ENCODE results near the gene KIAA1217. TPM values are rescaled to one million over a fixed set of nuclear protein-coding genes. Genes with fewer than 3 reads are reported as not detected.

KIAA1217 gene
- total RNA-seq, 4 donors from 2014 or later = 12.7 to 156 (median 34.8) TPM

DNA sequence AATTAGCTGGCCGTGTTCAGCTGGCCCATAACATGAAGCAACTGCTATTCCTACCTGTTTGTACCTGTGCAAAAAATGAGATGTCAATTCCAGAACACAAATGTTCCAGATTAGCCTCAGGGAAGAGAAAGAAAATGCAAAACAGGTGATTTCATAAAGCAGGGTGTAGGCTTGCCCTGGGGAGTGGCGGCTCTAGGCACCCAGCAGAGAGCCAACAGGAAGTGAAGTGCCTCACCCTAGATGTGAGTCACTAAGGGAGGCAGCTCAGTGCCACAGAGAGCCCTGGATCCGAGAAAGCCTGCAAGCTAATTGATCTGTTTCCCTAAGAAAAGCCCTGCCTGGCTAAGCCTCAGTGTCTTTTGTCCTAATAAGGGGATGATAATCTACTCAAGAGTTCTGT, 274.8 kb downstream of the KIAA1217 start:
- DNase-seq (ENCODE audit: low spot score) (no peak), ATAC-seq (ENCODE audit: low FRiP score) (peak; percentile 93)
- TF ChIP-seq, protein P1, sequence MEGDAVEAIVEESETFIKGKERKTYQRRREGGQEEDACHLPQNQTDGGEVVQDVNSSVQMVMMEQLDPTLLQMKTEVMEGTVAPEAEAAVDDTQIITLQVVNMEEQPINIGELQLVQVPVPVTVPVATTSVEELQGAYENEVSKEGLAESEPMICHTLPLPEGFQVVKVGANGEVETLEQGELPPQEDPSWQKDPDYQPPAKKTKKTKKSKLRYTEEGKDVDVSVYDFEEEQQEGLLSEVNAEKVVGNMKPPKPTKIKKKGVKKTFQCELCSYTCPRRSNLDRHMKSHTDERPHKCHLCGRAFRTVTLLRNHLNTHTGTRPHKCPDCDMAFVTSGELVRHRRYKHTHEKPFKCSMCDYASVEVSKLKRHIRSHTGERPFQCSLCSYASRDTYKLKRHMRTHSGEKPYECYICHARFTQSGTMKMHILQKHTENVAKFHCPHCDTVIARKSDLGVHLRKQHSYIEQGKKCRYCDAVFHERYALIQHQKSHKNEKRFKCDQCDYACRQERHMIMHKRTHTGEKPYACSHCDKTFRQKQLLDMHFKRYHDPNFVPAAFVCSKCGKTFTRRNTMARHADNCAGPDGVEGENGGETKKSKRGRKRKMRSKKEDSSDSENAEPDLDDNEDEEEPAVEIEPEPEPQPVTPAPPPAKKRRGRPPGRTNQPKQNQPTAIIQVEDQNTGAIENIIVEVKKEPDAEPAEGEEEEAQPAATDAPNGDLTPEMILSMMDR (IDR thresholded peaks at IDR 0.05) = no peak

DNA sequence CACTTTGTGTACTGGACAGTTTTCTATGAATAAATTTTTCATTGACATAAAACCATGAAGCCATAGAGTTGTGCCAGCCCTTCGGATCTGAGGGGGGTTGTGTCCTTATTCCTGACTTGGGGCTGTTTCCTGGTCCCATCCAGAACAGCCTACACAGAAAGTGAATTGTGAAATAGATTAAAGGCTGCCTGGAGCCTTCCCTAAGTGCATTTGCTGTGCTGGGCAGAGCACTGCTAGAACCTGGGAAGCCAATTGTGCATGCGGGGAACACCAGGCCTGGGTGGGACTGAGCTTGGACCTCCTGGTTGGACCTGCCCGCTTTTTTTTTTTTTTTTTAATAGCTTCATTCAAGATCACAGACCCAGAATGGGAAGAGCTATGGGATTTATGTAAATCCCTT, 275.8 kb downstream of the KIAA1217 start:
- TF ChIP-seq, protein P1 (IDR thresholded peaks at IDR 0.05) = no peak
- DNase-seq (ENCODE audit: low spot score) = no peak
- no peak for ATAC-seq (ENCODE audit: low FRiP score)

DNA sequence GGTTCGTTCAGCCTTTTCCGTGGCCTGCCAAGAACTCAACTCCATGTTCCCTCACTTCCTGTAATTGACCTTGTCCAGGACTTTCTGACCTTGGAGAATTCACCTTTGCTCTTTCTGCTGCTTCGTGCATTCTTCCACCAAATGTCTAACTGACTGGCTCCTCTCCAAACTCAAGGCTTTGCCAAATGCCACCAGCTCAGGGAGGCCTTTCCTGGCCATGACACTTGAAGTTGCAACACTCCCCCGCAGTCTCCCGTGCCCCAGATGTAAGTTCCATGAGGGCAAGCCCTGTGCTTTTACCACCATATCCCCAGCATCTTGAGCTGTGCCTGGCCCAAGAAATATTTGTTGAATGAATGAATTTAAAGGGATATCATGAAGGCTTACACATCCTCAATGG, 276.4 kb downstream of the KIAA1217 start:
- DNase-seq (ENCODE audit: low spot score) (no peak), ATAC-seq (ENCODE audit: low FRiP score) (no peak)
- TF ChIP-seq, protein P1 (IDR thresholded peaks at IDR 0.05) = no peak

DNA sequence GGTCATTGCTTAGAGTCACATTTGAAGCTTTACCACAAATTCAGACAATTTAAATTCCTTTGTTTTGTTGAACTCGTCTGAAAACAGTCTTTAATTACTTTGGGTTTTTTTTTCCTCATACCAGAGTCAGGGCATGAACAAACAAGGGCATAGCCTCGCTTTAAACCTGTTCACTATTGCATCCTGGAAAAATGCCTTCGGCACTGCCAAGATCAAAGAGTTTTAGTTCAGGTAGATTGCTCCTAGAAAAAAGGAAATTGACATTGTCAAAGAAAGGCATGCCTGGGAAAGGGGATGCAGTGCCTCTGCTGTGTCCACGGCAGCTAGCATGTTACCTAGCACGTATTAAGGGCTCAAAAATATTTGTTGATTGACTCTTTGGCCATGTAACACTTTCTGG, 279.7 kb downstream of the KIAA1217 start:
- ATAC-seq (ENCODE audit: low FRiP score) = no peak
- no peak for DNase-seq (ENCODE audit: low spot score)
- TF ChIP-seq, protein P1 (IDR thresholded peaks at IDR 0.05) = no peak

DNA sequence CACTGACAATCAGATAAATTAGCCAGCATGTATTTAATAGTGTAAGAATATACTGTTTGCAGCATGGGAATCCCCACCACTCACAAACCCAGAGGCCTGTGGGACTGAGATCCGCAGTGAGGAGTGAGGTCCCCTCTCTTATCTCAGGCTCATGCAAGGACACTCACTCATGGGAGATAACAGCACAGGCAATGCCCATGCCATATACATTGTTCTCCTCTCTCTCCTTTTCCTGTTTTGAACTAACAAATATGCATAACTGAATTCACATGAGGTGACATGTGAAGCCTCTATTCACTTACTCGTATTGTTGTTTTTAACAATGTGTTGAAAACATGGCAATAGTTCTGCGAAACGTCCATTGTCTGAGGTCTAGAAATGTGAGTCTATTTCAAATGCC, 284.2 kb downstream of the KIAA1217 start:
- TF ChIP-seq, protein P1 (IDR thresholded peaks at IDR 0.05) = no peak
- DNase-seq (ENCODE audit: low spot score) (no peak), ATAC-seq (ENCODE audit: low FRiP score) (no peak)

DNA sequence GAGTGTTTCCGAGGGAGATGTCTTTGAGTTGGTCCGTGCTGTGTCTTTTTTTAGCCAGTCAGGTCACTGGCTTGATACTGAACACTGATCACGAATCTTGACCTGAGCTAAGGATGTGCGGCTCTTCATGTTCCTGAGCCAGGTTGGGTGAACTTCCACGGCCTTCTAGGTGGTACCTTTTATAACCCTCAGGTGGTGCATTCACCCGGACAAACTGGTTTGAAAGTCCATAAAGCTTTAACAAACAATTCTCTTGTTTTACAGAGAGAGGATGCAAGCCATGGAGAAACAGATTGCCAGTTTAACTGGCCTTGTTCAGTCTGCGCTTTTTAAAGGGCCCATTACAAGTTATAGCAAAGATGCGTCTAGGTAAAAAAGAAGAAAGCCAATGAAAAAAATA, 285.3 kb downstream of the KIAA1217 start:
- TF ChIP-seq, protein P1 (IDR thresholded peaks at IDR 0.05) = no peak
- ATAC-seq (ENCODE audit: low FRiP score) (no peak), DNase-seq (ENCODE audit: low spot score) (no peak)

DNA sequence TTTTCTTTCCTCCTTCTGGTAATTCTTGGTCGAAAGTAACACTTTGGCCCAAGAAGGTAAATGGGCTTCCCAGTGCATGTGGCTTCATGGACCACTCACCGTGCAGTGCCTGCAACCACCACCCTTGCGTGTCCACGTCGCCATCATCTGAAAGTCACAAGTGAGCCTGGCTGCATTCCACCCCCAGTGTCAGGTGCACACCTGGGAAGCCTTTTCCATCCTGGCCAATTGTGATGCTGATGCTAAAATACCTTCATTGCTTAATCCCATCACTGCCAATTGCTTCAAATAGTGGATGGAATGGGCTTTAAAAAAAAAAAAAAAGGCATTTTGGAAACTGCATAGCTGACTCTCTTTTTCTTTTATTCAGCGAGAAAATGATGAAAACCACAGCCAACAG, 285.8 kb downstream of the KIAA1217 start:
- TF ChIP-seq, protein P1 (IDR thresholded peaks at IDR 0.05) = no peak
- DNase-seq (ENCODE audit: low spot score) = no peak
- ATAC-seq (ENCODE audit: low FRiP score) = no peak
